Neural cell (in vitro differentiated cells): ENCODE results near the gene PRUNE2. TPM values are rescaled to one million over a fixed set of nuclear protein-coding genes. Genes with fewer than 3 reads are reported as not detected.

Experiments
- H2AFZ ChIP-seq: fragments of 200-600, 300-800 bp; sonication (generic), shearing (Covaris generic); 2 replicates; pipeline ENCODE4 v1.6.0; 2014; ENCODE audit warnings: low read depth, mild to moderate bottlenecking, antibody characterized with exemption, low read length, moderate library complexity
- H3F3A ChIP-seq: fragments of 200-600 bp; shearing (Covaris generic); 2 replicates; pipeline ENCODE4 v1.6.1; 2016; ENCODE audit warnings: mild to moderate bottlenecking, moderate library complexity, mixed read lengths, antibody characterized with exemption, low read length; ENCODE audit not compliant: insufficient read depth, poor library complexity, severe bottlenecking
- H3K27ac ChIP-seq: fragments of 200-600, 300-800 bp; sonication (generic), shearing (Covaris generic); 2 replicates; pipeline ENCODE4 v1.5.1; 2014; ENCODE audit warnings: mild to moderate bottlenecking, low read length, moderate library complexity
- H3K27me3 ChIP-seq: fragments of 300-800, 200-600 bp; sonication (generic), shearing (Covaris generic); 2 replicates; pipeline ENCODE4 v1.6.0; 2014; ENCODE audit warnings: mild to moderate bottlenecking, low read depth, low read length, moderate library complexity; ENCODE audit not compliant: insufficient read depth
- H3K36me3 ChIP-seq: fragments of 300-800, 200-600 bp; sonication (generic), shearing (Covaris generic); 2 replicates; pipeline ENCODE4 v1.5.1; 2014; ENCODE audit warnings: mild to moderate bottlenecking, antibody characterized with exemption, low read length, moderate library complexity; ENCODE audit not compliant: insufficient read depth
- H3K4me2 ChIP-seq: fragments of 300-800, 200-600 bp; sonication (generic), shearing (Covaris generic); 2 replicates; pipeline ENCODE4 v1.6.0; 2014; ENCODE audit warnings: mild to moderate bottlenecking, low read length
- H3K4me3 ChIP-seq: fragments of 300-800, 200-600 bp; sonication (generic), shearing (Covaris generic); 2 replicates; pipeline ENCODE4 v1.5.1; 2014; ENCODE audit warnings: mild to moderate bottlenecking, low read length, moderate library complexity
- H3K79me2 ChIP-seq: fragments of 200-600 bp; shearing (Covaris generic); replicated peaks from 2 replicates; pipeline ENCODE4 v1.6.0; 2014; ENCODE audit warnings: mild to moderate bottlenecking, low read length, moderate library complexity; ENCODE audit not compliant: insufficient read depth
- H3K9ac ChIP-seq: fragments of 300-800, 200-600 bp; sonication (generic), shearing (Covaris generic); 2 replicates; pipeline ENCODE4 v1.6.1; 2016; ENCODE audit warnings: mild to moderate bottlenecking, low read length, mixed read lengths
- H3K9me2 ChIP-seq: fragments of 200-600 bp; shearing (Covaris generic); 2 replicates; pipeline ENCODE4 v1.6.1; 2016; ENCODE audit warnings: mild to moderate bottlenecking, low read length, mixed read lengths; ENCODE audit not compliant: insufficient read depth
- H3K9me3 ChIP-seq: fragments of 200-600, 300-800 bp; sonication (generic), shearing (Covaris generic); 2 replicates; pipeline ENCODE4 v1.6.1; 2016; ENCODE audit warnings: mild to moderate bottlenecking, mixed run types, low read length, moderate library complexity, mixed read lengths
- H4K20me1 ChIP-seq: fragments of 200-600 bp; shearing (Covaris generic); 2 replicates; pipeline ENCODE4 v1.6.1; 2016; ENCODE audit warnings: mild to moderate bottlenecking, mixed run types; ENCODE audit not compliant: insufficient read depth
- CTCF ChIP-seq: fragments of 450-650 bp; IDR thresholded peaks from 2 replicates; pipeline ENCODE4 v1.5.1; 2014; ENCODE audit warnings: antibody characterized with exemption, mild to moderate bottlenecking, moderate library complexity; ENCODE audit not compliant: poor library complexity, severe bottlenecking
- EP300 ChIP-seq: fragments of 450-650 bp; conservative IDR thresholded peaks from 2 replicates; pipeline ENCODE4 v1.6.1; 2014; ENCODE audit warnings: antibody characterized with exemption, mild to moderate bottlenecking, moderate library complexity; ENCODE audit not compliant: poor library complexity, severe bottlenecking
- EZH2 ChIP-seq: fragments of 200-600, 300-800 bp; shearing (Covaris generic), sonication (generic); IDR thresholded peaks from 2 replicates; pipeline ENCODE4 v1.6.1; 2014; ENCODE audit warnings: antibody characterized with exemption, low read length, borderline replicate concordance, mild to moderate bottlenecking; ENCODE audit not compliant: insufficient read depth, poor library complexity, severe bottlenecking
- MXI1 ChIP-seq: fragments of 450-650 bp; conservative IDR thresholded peaks from 2 replicates; pipeline ENCODE4 v1.6.1; 2014; ENCODE audit warnings: antibody characterized with exemption, mild to moderate bottlenecking; ENCODE audit not compliant: poor library complexity, severe bottlenecking
- POLR2AphosphoS5 ChIP-seq: IDR thresholded peaks from 2 replicates; pipeline ENCODE4 v1.6.1; 2012
- RAD21 ChIP-seq: fragments of 450-650 bp; conservative IDR thresholded peaks from 2 replicates; pipeline ENCODE4 v1.6.1; 2014; ENCODE audit warnings: antibody characterized with exemption, mild to moderate bottlenecking, moderate library complexity
- TAF1 ChIP-seq: IDR thresholded peaks from 2 replicates; pipeline ENCODE4 v1.6.1; 2012; ENCODE audit warnings: low read depth
- polyA plus RNA-seq: library from polyadenylated mRNA; depleted of rRNA; stranded (reverse); fragments of >200 nt; gene quantifications from 2 replicates; pipeline ENCODE4 v1.2.3, GENCODE V29; 2014
- TF ChIP-seq, protein P1 (sequence below): IDR thresholded peaks from 2 replicates; pipeline ENCODE4 v1.6.1; 2012; ENCODE audit warnings: borderline replicate concordance

Gene PRUNE2
- polyA plus RNA-seq, 1 donor from 2014 or later, result 9.7 TPM

GRCh38 chr9:76852026-76852425 is 53.9 kb downstream of the PRUNE2 start:
- Histone ChIP-seq H3K4me2 (no peak overlapping the region), H3K4me3 (no peak overlapping the region), H3K9me3 (no peaks in the 10 kb centered on the region), H3K36me3 (no peaks in the 10 kb centered on the region), H3K9ac (no peak overlapping the region), H2AFZ (no peak overlapping the region), H3K27me3 (no peaks in the 10 kb centered on the region), H3F3A (no peaks in the 10 kb centered on the region), H3K79me2 (no peaks in the 10 kb centered on the region), H4K20me1 (no peaks in the 10 kb centered on the region), H3K9me2 (no peaks in the 10 kb centered on the region), H3K27ac (no peak overlapping the region)
- TF ChIP-seq CTCF, result no peak
- no peak for TF ChIP-seq EZH2

DNA sequence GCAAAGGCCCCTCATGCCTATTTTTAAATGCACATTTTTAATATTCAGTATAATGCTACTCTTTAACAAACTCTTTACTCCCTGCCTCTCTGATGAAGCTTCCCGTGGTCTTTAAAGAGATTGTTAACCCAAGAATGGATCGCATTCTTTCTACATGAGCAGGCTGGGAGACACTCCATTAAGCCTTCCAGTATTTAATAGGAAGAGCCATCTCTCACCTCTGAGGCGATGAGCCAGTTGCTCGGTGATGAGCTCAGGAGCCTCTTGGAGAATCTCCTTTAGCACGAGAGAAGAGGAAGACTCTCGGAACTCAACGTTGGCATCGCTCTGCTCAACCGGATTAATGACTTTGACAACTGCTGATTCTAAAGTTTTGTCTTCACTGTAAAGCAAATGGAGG is 59.6 kb downstream of the PRUNE2 start:
- Histone ChIP-seq H3K27me3 (no peaks in the 10 kb centered on the region), H3K9me3 (no peaks in the 10 kb centered on the region), H3K4me3 (no peak overlapping the region), H3K36me3 (no peaks in the 10 kb centered on the region), H3K9ac (no peak overlapping the region), H3K27ac (no peak overlapping the region), H3K9me2 (no peaks in the 10 kb centered on the region), H3F3A (no peaks in the 10 kb centered on the region), H4K20me1 (no peaks in the 10 kb centered on the region), H3K4me2 (no peak overlapping the region), H3K79me2 (no peaks in the 10 kb centered on the region), H2AFZ (no peak overlapping the region)
- TF ChIP-seq TAF1, result no peak
- no peak for TF ChIP-seq RAD21
- no peak for TF ChIP-seq POLR2AphosphoS5
- no peak for TF ChIP-seq CTCF

- no peak overlapping the region for H3K27ac ChIP-seq
Measured at GRCh38 chr9:76845254-76845653, 60.7 kb downstream of the PRUNE2 start.

More at GRCh38 chr9:76845254-76845653, 60.7 kb downstream of the PRUNE2 start:
- Histone ChIP-seq H2AFZ (no peak overlapping the region), H3K9me2 (no peaks in the 10 kb centered on the region), H4K20me1 (no peaks in the 10 kb centered on the region), H3F3A (no peaks in the 10 kb centered on the region), H3K36me3 (no peaks in the 10 kb centered on the region), H3K4me2 (no peak overlapping the region), H3K79me2 (no peaks in the 10 kb centered on the region), H3K27me3 (no peaks in the 10 kb centered on the region), H3K4me3 (no peak overlapping the region), H3K9ac (no peak overlapping the region), H3K9me3 (no peaks in the 10 kb centered on the region)
- TF ChIP-seq EP300 (no peak), RAD21 (no peak), MXI1 (no peak), CTCF (no peak)
- TF ChIP-seq, protein P1, sequence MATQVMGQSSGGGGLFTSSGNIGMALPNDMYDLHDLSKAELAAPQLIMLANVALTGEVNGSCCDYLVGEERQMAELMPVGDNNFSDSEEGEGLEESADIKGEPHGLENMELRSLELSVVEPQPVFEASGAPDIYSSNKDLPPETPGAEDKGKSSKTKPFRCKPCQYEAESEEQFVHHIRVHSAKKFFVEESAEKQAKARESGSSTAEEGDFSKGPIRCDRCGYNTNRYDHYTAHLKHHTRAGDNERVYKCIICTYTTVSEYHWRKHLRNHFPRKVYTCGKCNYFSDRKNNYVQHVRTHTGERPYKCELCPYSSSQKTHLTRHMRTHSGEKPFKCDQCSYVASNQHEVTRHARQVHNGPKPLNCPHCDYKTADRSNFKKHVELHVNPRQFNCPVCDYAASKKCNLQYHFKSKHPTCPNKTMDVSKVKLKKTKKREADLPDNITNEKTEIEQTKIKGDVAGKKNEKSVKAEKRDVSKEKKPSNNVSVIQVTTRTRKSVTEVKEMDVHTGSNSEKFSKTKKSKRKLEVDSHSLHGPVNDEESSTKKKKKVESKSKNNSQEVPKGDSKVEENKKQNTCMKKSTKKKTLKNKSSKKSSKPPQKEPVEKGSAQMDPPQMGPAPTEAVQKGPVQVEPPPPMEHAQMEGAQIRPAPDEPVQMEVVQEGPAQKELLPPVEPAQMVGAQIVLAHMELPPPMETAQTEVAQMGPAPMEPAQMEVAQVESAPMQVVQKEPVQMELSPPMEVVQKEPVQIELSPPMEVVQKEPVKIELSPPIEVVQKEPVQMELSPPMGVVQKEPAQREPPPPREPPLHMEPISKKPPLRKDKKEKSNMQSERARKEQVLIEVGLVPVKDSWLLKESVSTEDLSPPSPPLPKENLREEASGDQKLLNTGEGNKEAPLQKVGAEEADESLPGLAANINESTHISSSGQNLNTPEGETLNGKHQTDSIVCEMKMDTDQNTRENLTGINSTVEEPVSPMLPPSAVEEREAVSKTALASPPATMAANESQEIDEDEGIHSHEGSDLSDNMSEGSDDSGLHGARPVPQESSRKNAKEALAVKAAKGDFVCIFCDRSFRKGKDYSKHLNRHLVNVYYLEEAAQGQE, result no peak
